GM10847 (cell line): ENCODE results near the gene DCST1.

ENCODE experiments used
- POLR2A ChIP-seq: IDR thresholded peaks from 2 replicates; pipeline ENCODE4 v1.6.1; 2011; ENCODE audit not compliant: insufficient read length; ENCODE audit errors: extremely low read depth

The DCST1 gene

DNA sequence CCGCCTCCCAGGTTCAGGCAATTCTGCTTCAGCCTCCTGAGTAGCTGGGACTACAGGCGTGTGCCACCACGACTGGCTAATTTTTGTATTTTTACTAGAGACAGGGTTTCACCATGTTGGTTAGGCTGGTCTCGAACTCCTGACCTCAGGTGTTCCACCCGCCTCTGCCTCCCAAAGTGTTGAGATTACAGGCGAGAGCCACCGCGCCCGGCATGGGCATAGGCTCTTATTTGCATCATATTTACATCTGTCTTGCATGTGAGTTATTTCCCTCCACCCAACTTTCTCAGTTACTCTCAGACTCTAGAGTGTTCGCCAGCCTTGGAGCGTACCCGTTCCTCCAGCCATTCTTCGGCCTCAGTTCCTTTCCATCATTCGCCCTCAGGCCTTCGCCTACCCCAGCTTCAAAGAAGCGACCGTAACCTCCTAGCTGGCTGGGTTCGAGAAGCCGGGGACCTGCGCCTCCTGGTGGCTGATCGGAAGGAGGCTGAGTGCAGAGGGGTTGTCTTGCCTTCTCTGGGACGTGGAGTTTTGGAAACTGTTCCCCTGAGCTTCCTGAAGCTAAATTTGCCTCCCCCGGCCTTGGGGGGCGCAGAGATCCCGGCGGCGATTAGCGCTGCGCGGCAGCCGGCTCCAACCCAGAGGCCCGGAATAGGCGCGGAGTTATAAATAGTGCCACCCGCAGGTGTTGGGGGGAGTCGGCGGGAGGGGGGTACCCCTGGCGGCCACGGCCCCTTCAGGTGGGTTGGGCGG is 34.6 kb upstream of the DCST1 start:
- TF ChIP-seq POLR2A = peak; percentile 27

DNA sequence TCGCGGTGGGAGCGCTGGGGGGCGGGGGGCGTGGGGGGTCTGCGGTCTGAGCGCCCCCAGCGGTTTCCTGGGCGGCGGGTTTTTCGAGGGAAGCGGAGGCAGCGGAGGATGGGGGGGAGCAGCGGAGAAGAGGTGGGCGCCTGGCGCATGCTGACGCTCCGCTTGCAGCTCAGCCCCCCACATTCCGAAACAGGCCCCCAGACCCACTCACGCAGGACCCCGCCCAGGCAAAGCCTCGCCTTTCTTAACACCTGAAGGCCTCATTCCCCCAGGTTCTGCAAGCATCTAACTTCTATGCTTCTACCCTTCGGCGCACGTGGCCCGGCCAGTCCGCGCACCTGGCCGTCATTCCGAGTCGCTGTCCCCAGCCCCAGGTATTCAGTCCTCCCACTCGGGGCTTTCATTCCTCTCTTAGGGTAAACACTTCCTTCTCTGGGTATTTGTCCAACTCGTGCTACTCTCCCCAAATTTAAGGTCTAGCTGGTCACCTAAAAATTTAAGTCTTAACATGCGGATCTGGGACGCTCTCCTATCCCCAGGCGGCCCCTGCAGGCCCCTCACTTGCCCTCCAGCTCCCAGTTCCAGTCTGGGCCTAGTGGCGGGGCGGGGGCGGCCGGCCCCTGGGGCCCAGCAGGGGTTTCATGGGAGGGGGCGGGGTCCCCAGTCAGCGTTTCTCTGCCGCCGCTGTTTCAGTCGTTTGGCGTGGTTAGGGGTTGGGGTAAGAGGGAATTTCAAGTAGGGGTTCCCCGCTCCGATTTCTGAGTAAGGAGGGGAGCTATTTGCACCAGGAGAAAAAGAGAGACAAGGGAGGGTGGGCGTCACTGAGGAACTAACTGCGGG is 33.8 kb upstream of the DCST1 start:
- no peak for TF ChIP-seq POLR2A

DNA sequence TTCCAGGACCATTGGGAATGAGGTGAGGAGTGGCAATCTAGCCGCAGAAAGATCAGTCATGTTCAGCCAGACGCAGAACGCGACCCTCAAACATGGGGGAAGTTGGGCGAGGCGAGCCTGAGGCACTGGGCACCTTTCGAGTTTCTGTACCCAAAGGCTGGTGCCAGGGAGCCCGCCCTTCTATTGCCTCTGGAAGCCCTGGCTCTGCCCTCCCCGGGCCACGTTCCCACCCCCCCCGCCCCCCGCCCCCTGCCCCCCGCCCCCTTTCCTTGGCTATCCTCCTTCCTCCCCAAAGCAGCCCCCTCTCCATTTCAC is 33.3 kb upstream of the DCST1 start:
- no peak for TF ChIP-seq POLR2A

DNA sequence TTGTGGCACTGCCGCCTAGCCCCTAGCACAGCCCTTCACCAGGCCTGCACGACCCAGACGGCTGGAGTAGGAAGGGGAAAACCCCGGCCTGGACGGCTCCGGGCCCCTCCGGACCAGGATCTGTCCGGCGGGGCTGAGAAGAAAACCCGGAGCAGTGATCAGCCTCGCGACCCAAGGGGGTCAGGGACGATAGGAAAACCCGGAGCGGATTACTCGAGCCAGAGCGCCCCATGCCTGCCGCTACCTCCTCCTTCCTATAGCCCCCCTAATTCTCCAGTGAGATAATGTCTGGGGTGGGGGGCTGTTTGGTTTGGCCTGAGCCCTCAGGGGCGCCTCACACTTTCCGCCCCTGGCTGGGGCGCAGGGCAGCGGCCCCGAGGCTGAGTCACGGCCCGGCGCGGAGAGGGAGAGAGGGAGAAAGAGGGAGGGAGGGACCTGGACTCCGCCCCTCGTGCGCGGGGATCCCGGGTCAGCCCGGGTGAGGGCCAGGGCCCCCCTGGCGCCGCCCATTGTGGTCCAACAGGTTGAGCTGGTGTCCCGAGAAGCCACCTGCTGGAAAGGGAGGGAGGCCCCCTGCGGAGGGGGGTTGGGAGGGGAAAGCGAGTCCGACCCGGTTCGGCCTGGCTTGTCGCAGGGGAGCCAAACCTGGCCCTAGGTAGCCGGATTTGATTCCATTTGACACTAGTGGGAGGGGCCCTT is 32.7 kb upstream of the DCST1 start:
- no peak for TF ChIP-seq POLR2A

DNA sequence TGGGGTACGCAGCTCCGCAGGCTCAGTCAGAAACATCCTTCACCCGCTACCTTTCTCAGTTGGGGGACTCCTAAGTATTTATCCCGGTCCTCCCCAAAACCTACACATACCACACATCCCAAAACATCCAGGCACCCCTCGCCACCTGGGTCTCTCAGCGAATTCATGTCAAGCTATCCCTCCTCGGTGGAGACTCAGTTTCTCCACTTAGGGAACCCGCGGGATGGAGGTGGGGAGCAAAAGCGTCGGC is 32.3 kb upstream of the DCST1 start:
- no peak for TF ChIP-seq POLR2A

DNA sequence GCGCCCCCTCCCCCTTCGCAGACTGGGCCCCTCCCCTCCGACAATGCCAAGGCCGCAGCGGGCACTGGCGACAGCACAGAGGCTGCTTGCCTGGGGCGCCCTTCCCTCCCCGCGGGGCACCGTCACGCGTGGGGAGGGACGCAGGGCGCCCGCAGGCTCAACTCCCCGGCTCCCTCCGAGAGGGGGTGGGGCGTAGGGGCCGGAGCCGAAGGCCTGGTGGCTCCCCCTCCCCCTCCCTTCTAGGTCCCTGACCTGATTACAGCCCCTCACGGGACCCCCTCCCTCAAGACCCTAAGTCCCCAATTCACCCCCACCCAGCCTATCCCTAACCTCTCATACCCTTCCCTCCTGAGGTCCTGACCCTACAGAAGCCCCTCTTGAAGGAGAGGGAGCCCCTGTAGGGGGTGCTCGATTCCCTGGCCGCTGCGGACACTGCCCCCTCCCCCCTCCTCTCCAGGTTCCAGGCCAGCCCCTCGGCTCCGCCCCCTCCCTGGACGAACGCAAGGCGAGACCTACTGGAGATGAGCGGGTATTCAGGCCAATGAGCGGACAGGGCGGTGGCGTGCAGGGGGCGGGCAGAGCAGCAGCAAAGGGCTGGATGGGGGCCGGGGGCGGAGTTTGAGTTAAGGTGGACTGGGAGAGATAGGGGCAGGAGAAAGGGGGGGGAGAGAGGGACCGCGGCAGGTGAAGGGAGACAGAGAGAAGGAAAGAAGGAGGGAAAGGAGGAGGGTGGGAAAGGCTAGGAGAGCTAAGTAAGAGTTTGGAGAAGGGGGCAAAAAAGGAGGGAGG is 31.8 kb upstream of the DCST1 start:
- TF ChIP-seq POLR2A = no peak

DNA sequence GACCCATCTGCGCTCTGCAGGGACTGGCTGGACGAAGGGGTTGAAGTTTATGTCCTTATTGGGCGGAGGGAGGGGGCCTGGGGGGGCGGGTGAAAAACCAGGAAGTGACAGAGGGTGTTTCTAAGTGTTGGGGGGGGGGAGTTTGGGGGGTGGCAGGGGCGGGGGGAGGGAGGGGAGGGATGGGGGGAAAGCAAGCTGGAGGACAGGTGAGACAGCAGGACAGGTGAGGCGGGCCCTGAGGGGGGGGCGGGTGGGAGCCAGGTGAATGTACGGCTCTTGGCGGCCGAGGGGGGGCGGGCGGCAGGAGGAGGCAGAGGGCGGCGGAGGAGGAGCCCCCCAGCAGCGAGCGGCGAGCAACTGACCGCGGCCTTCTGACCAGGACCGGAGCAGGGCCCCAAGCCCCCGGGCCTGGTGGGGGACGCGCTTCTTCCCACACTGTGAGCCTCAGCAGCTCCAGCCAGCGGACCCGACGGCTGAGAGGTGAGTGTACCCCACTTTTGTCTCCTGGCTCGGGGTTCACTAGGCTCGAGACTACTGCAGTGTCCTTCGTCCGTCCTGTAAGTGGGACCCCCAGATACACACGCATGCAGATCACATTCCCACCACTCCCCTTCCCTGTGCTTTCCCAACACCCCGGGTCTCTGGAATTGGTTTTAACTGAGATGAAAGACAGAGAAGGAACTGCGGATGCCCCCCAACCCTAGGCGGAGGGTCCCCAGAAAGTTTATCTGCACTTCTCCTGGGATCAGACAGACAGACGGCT is 31.0 kb upstream of the DCST1 start, which contains the start of gene ZBTB7B:
TSS of gene ZBTB7B (plus strand) at position 339 of the 763 bp plus-strand sequence. CDS start 11,859 bp downstream, outside the sequence.
- no peak for TF ChIP-seq POLR2A

DNA sequence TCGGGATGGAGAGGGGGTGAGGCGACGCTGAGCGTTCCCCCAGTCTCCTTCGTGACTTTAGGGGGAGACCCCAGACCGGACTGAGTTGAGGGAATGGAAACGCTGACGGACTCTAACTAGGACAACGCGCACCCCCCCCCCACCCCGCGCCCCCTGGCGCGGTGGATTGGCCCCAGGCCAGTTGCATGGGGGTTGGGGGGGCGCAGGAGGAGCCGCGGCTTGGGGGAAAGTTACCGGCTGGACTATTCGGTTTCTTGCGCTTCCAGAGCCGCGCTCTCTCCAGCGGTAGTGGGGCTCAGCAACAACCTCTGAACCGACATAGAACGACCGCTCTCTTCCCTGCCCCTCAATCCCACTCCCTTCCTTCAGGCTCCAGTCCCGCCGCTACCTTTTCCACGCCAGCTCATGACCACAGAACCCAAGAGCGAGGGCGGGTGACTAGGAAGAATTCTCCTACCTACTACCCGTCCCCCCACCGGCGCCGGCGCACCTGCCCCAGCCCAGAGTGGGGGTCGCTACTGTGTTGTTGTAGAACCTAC is 30.3 kb upstream of the DCST1 start:
- no peak for TF ChIP-seq POLR2A

DNA sequence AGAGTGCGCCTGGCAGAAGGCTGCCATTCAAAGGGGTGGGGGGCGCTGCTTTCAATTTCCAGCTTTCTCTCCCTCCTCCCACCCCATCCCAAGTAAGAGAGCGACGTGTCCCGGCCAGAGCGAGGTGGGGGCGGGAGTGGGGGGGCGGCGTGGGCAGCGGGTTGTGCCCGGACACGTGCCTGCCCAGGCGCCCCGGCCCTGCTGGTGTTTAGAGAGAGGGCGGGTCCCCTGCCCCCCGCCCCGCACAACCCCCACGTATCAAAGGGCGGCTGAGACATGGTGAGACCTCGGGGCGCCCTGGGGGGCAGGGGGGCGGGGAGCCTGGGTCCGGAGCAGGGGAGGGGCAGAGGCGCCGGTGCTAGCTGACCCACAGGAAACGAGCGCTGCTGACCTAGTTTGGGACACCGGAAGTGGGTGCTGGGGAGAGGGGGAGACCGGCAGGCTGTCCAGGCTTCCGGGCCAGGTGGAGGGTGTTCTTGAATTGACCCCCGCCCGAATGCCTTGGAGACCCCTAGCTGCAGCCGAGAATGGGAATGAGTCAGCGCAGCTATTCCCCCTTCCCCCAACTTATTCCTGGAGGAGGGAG is 29.8 kb upstream of the DCST1 start:
- TF ChIP-seq POLR2A = no peak

DNA sequence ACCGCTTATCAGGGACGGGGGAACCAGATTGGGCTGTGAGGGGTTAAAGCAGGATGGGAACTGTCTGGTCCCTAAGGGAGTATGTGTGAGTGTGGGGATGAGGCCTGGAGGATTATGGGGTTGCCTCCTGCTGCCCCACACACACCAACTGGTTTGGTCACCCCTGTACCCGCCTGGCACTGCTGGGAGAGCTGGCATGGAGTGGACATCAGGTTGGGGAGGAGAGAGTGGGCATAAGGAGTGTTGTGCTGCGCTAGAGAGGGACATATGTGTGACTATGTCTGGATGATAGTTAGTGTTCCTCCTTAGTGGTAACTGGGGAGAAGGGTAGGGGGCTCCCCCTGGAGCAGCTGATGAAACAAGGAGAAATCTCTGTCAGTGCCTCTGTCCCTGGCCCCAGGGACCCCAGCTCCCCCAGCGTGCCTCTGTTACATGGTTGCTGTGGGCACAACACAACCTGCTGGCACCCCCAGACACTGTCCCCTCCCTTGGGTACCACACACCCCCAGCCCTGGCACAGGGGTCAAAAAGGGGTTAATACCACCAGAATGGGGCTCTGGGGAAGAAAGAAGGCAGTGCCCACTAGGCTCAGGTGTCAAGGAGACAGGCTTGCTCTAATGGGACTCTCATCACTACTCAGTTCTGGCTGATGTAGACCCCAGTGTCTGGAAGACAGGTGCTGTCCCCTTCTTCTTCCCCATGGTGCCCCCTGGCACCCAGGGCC is 29.1 kb upstream of the DCST1 start:
- no peak for TF ChIP-seq POLR2A

DNA sequence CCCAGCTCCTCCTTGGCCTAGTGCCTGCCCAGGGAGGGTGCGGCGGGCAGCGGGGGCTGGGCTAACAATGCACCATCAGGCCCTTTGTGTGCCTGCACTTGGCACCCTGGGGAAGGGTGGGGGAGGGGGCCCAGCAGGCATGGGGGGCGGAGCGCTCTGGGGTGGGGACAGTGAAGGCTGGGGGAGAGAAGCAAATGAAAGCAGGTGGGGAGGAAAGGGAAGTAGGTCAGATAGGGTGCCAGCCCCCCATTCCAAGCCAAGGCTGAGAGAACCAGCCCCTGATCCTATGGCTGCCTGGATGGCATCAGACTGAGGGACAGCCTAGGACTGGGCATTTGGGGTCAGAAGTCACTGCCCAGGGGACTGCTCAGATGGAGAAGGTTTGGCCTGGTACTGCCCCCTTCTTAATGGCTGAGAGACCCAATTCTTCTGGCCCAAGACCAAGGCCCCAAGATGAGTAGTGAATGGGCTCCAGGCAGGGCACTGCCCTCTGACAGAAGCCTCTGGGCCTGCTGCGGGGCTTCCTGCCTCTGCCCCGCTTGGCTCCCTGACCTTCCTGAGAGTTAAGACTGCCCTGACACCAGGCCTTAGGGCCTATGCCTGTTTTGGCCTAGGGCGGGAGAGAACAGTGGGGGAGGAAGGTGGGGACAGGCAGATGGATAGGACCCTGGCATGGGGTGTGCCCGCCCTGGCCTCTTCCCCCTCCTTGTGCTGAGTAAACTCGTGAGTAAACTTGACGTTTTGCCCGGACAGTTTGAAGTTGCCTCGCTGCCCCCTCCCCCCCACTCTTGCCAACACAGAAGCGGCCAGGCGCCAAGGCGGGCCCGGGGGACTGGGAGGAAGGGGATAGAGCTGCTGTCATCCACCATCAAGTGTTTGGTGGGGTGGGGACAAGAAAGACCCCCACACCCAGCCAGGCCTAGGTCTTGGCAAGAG is 28.3 kb upstream of the DCST1 start:
- TF ChIP-seq POLR2A = no peak

DNA sequence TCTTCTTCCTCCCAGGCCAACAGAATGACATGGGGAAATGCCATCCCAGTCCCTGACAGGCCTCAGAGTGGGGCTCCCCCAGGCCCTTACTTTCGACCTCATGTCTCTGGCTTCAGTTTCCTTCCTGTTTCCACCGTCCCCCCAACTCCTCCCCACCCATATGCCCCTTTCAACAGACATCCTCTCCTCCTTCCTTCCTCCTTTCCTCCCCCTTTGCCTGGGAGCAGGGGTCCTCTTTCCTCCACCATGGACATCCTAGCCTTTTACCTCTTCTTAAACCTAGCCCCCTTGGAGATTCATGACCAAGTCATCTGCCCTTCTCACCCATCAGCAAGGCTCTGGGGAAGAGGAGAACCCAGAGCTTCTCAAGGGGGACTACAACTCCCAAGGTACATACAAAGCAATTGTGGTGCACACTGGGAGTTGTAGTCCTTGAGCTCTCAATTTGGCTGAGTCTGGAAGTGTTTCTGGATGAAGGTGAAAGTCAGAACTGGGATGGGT is 27.0 kb upstream of the DCST1 start:
- TF ChIP-seq POLR2A = no peak
